IPS-18c (cell line): ENCODE measurements around the gene GABPB1.

Source experiments
- H3K4me3 ChIP-seq: 2 replicates; pipeline ENCODE4 v1.7.0; 2013; ENCODE audit warnings: low read depth, mild to moderate bottlenecking, low read length, moderate library complexity; ENCODE audit not compliant: insufficient read depth
- H3K9me3 ChIP-seq: one replicate; pipeline ENCODE4 v1.6.1; 2013; ENCODE audit warnings: mild to moderate bottlenecking, low read length, moderate library complexity; ENCODE audit not compliant: control insufficient read depth, insufficient read depth

GABPB1 gene

DNA sequence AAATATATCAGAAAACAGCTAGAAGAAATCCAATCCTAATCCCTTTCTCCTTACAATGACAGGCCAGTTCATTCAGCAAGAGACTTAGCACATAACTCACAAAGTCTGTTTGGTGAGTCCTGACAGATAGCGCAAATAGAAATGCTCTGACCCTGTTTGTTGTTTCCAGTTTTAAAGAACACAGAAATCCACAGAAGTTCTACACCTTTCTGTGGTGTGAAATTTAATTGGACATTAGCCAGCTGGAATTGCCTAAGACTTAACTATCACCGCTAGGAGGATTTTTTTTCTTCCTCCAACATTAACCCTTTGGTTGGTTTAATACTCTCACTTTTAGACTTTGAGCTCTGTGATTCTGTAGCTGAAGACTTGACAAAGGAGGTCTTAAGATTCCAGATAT lies 120.2 kb downstream of the GABPB1 start:
- H3K9me3 ChIP-seq = no peaks in the 10 kb centered on the region
- H3K4me3 ChIP-seq = no peak overlapping the region

DNA sequence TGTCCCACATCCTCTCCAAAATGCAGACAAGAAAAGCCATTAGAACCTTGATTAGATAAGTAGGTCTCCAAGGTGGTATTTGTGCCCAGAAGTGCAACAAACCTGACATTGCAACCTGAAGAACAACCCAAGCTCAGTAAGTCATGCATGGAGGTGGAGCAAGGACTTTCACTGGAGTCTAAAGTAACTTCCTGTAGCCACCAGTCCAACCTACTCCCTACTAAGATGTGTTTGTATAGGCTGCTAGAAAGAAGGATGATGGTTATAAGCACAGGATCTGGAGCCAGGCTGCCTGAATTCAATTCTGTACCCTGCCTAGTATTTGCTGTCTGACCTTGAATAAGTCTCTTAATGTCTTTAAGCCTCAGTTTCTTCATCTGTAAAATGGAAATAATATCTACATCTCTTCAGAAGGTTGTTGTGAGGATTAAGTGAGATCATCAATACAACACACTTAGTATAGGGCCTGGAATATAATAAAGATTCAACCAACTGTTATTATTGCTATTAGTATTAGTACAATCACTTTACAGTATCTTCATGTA lies 121.7 kb downstream of the GABPB1 start:
- Histone ChIP-seq H3K9me3 (no peaks in the 10 kb centered on the region), H3K4me3 (no peak overlapping the region)

- H3K9me3 ChIP-seq = no peaks in the 10 kb centered on the region
- no peak overlapping the region for H3K4me3 ChIP-seq
Observed at GRCh38 chr15:50232791-50233190, 122.2 kb downstream of the GABPB1 start.

DNA sequence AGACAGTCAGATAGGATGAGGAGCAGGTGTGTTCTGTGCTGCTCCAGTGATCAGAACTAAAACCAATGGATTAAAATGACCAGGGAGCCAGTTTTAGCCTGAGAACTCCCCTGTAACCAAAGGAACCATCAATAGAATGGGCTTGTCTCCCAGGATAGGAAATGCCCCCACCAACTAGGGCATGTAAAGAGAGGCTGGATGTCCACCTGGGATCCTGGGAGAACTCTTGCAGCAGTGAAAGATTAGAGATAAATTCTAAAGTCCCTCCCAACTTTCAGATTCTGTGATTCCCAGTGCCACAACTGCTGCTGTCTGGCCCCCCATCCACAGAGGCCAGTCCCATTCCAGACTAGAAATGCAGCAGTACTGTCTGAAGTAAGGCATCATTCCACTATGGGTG lies 123.2 kb downstream of the GABPB1 start:
- no peak overlapping the region for H3K4me3 ChIP-seq
- H3K9me3 ChIP-seq = no peaks in the 10 kb centered on the region

DNA sequence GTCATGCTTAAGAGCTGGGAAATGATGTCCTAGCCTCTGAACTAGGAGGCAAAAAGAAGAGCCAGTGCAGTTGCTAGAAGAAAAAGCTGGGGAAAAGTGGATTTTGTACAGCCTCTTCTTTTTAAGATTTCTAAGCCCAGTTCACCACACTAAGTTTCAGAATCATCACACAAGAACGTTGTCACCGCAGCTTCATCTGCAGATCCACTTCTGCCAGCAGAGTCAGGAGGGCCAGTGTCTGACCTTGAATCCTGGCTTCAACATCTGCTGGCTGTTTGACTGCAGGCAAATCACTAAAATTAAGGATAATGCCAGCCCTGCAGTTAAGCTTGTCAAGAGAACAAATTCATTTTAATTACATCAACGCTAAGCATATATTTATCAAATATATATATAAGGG lies 125.7 kb downstream of the GABPB1 start:
- Histone ChIP-seq H3K4me3 (no peak overlapping the region), H3K9me3 (no peaks in the 10 kb centered on the region)

DNA sequence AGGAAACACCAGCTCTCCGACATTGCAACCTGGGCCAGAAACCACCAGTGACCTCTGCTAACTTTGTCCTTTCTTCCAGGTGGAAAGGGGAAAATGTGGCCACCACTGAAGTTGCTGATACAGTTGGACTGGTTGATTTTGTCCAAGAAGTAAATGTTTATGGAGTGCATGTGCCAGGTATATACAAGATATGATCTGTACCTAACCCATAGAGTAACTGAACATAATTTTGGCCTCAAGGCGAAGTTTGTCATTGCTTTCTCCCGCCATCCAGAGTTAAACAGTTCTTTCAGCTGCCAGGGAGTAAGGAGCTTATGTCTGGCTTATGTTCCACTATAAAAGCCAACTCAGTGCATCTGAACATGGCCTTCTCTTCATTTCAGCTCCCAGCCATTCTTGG lies 126.1 kb downstream of the GABPB1 start:
- Histone ChIP-seq H3K4me3 (no peak overlapping the region), H3K9me3 (no peaks in the 10 kb centered on the region)

DNA sequence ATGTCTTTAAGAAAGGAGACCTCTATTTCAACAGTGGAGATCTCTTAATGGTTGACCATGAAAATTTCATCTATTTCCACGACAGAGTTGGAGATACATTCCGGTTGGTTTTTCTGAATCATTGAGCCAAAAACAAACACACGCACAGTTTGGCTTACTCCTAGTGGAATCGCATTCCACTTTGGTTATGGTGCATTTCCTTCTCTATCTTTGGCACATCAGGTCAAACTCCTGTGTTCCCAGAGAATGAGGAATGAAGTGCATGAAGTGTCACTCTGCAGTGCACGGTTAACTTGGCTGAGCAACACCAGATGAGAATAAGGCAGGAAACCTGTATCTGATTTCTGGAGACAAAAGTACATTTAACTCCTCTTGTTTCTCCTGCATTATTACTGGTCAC lies 127.9 kb downstream of the GABPB1 start:
- Histone ChIP-seq H3K4me3 (no peak overlapping the region), H3K9me3 (no peaks in the 10 kb centered on the region)

- H3K9me3 ChIP-seq = no peaks in the 10 kb centered on the region
- H3K4me3 ChIP-seq = no peak overlapping the region
Observed at GRCh38 chr15:50225938-50226337, 129.1 kb downstream of the GABPB1 start.
